22Rv1 (cell line): ENCODE results near the gene GIT2.

Experiments
- CTCF ChIP-seq: fragments of 450-650 bp; IDR thresholded peaks from 2 replicates; pipeline ENCODE4 v1.5.1; 2017; ENCODE audit warnings: mild to moderate bottlenecking
- ZFX ChIP-seq: fragments of 450-650 bp; IDR thresholded peaks from 2 replicates; pipeline ENCODE4 v1.6.1; 2017; ENCODE audit warnings: antibody characterized with exemption, borderline replicate concordance

- TF ChIP-seq CTCF (no peak), ZFX (no peak)
Observed at GRCh38 chr12:109925185-109925840, 70.9 kb downstream of the GIT2 start.
